Measurements from ENCODE around the gene IL4I1. TPM values are rescaled to one million over a fixed set of nuclear protein-coding genes. Genes with fewer than 3 reads are reported as not detected.
A peak's percentile ranks its signal among the peaks of the same experiment; 100 is the strongest.

Gene IL4I1
- total RNA-seq, 1 experiment from 2014 or later, result 1.5 TPM

DNA sequence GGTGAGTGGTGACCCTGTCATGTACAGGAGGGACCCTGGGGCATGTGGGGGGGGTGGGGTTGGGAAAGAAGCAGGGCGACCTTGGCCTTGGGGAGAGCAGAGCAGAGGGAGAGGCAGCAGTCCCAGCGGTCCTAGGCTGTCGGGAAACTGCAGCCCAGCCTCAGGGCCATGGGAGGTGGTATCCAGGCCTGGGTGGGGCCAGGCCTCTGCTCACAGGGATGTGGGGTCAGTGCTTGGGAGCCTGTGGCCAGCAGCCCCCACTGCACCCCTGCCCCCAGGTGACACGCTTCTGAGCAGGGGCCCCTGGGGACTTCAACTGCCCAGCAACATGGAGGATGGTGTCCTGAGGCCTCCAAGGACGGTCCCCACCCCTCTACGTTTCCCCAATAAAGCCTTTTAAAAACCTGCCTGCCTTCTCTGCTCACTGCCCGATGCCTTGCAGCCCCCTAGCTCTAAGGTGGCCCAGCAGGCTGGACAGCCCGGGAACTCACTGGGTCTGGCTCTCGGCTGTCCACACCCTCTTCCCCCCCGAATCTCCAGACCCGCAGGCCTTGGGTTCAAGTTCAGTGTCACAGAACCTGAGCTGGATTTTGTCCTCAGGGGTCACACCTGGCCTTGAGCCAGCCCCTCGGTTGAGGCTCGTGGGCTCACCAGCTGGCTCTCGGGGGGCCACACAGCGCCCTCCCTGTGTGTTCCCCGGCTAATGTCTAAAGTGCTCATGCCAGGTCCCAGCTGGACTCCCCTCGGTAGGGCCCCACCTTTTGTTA is 36.2 kb downstream of the IL4I1 start:
- BruUV-seq (replicated peaks), result no TSS peak
- no peak overlapping the region for H3K4me3 ChIP-seq (ENCODE audit: low read depth in 2 of 2, low read length in 2 of 2)
- in situ Hi-C loops (cut with HindIII; ENCODE audit: low pct_unique_long_range_greater_than_20kb, low sequenced_read_pairs) (no loop called here), intact Hi-C loops (cut with micrococcal nuclease; ENCODE audit: unreplicated experiment) (no loop called here)
- H3K36me3 ChIP-seq (ENCODE audit: control insufficient read depth, insufficient read depth, low read length), result no peaks in the 10 kb centered on the region
- H3K27me3 ChIP-seq (ENCODE audit: control insufficient read depth, insufficient read depth, low read length), result no peaks in the 10 kb centered on the region
- H3K27ac ChIP-seq (ENCODE audit: low read length), result peak overlapping the region; percentile 84
- no peaks in the 10 kb centered on the region for H3K9me3 ChIP-seq (ENCODE audit: control insufficient read depth, insufficient read depth, low read depth, low read length)
- ChIA-PET CTCF (no interaction called here), POLR2A (no interaction called here)
- TF ChIP-seq, protein P1, sequence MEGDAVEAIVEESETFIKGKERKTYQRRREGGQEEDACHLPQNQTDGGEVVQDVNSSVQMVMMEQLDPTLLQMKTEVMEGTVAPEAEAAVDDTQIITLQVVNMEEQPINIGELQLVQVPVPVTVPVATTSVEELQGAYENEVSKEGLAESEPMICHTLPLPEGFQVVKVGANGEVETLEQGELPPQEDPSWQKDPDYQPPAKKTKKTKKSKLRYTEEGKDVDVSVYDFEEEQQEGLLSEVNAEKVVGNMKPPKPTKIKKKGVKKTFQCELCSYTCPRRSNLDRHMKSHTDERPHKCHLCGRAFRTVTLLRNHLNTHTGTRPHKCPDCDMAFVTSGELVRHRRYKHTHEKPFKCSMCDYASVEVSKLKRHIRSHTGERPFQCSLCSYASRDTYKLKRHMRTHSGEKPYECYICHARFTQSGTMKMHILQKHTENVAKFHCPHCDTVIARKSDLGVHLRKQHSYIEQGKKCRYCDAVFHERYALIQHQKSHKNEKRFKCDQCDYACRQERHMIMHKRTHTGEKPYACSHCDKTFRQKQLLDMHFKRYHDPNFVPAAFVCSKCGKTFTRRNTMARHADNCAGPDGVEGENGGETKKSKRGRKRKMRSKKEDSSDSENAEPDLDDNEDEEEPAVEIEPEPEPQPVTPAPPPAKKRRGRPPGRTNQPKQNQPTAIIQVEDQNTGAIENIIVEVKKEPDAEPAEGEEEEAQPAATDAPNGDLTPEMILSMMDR (IDR thresholded peaks at IDR 0.05), result no peak
- TF ChIP-seq POLR2AphosphoS5 (IDR thresholded peaks at IDR 0.05; ENCODE audit: low read depth, low read length) (no peak), SIN3A (IDR thresholded peaks at IDR 0.05; ENCODE audit: borderline replicate concordance, insufficient read depth, low read depth, low read length) (no peak), TCF7L2 (IDR thresholded peaks at IDR 0.05; ENCODE audit: low read depth, low read length) (no peak)
- TF ChIP-seq, protein P2, sequence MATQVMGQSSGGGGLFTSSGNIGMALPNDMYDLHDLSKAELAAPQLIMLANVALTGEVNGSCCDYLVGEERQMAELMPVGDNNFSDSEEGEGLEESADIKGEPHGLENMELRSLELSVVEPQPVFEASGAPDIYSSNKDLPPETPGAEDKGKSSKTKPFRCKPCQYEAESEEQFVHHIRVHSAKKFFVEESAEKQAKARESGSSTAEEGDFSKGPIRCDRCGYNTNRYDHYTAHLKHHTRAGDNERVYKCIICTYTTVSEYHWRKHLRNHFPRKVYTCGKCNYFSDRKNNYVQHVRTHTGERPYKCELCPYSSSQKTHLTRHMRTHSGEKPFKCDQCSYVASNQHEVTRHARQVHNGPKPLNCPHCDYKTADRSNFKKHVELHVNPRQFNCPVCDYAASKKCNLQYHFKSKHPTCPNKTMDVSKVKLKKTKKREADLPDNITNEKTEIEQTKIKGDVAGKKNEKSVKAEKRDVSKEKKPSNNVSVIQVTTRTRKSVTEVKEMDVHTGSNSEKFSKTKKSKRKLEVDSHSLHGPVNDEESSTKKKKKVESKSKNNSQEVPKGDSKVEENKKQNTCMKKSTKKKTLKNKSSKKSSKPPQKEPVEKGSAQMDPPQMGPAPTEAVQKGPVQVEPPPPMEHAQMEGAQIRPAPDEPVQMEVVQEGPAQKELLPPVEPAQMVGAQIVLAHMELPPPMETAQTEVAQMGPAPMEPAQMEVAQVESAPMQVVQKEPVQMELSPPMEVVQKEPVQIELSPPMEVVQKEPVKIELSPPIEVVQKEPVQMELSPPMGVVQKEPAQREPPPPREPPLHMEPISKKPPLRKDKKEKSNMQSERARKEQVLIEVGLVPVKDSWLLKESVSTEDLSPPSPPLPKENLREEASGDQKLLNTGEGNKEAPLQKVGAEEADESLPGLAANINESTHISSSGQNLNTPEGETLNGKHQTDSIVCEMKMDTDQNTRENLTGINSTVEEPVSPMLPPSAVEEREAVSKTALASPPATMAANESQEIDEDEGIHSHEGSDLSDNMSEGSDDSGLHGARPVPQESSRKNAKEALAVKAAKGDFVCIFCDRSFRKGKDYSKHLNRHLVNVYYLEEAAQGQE (IDR thresholded peaks at IDR 0.05; ENCODE audit: insufficient read depth in 1 of 2, low read depth in 2 of 2, low read length in 1 of 2), result no peak
- ATAC-seq, result peak; percentile 5; the same call in 1 of the 2 replicates
- DNase-seq (ENCODE audit: low read depth, low spot score), result no peak
- peaks cover 41% of the 10 kb centered on the region for H3K4me1 ChIP-seq (ENCODE audit: control insufficient read depth, insufficient read depth, low read length)

DNA sequence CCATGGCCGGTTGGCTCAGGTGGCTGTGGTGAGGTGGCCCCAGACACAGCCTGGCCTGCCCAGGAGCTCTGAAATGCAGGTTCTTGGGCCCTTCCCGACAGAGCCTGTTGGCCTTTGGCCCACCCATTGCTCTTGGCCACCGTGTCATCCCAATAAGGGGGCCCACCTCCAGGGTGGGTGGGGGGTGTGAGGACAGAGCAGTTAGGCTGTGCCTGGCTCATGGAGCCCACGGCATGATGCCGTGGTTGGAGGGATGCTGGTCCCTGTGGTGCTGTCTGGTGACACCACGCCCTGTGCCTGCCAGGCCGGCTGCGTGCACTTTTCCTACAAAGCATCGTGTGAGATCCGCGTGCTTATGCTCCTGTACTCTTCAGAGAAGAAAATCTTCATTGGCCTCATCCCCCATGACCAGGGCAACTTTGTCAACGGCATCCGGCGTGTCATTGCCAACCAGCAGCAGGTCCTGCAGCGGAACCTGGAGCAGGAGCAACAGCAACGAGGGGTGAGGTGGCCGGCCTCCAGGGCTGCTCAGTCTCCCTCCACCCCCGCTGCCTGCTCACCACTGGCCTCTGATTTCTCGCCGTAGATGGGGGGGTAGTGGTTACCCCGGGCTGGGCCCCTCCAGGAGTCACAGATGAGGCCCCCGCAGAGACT is 36.9 kb downstream of the IL4I1 start:
- CTCF ChIA-PET, result no interaction called here
- H3K4me1 ChIP-seq (ENCODE audit: control insufficient read depth, insufficient read depth, low read length), result peaks cover 38% of the 10 kb centered on the region
- intact Hi-C loops (cut with micrococcal nuclease; ENCODE audit: unreplicated experiment), result no loop called here
- H3K27ac ChIP-seq (ENCODE audit: low read length), result peak overlapping the region; percentile 84
- no peaks in the 10 kb centered on the region for H3K9me3 ChIP-seq (ENCODE audit: control insufficient read depth, insufficient read depth, low read depth, low read length)
- no peaks in the 10 kb centered on the region for H3K27me3 ChIP-seq (ENCODE audit: control insufficient read depth, insufficient read depth, low read length)
- DNase-seq (ENCODE audit: low read depth, low spot score) (no peak), ATAC-seq (no peak)
- POLR2A ChIA-PET, result no interaction called here
- no peak overlapping the region for H3K4me3 ChIP-seq (ENCODE audit: low read depth in 2 of 2, low read length in 2 of 2)
- BruUV-seq (replicated peaks), result no TSS peak
- no peaks in the 10 kb centered on the region for H3K36me3 ChIP-seq (ENCODE audit: control insufficient read depth, insufficient read depth, low read length)
- in situ Hi-C loops (cut with HindIII; ENCODE audit: low pct_unique_long_range_greater_than_20kb, low sequenced_read_pairs), result no loop called here
- TF ChIP-seq SIN3A (IDR thresholded peaks at IDR 0.05; ENCODE audit: borderline replicate concordance, insufficient read depth, low read depth, low read length) (no peak), POLR2AphosphoS5 (IDR thresholded peaks at IDR 0.05; ENCODE audit: low read depth, low read length) (no peak; the same call in 1 of the 2 replicates), TCF7L2 (IDR thresholded peaks at IDR 0.05; ENCODE audit: low read depth, low read length) (no peak)
- TF ChIP-seq, protein P1 (IDR thresholded peaks at IDR 0.05), result no peak
- TF ChIP-seq, protein P2 (IDR thresholded peaks at IDR 0.05; ENCODE audit: insufficient read depth in 1 of 2, low read depth in 2 of 2, low read length in 1 of 2), result no peak

All from Panc1 (cell line).